A549 treated with AZD2906 at 1 μM for 4 hours (cell line): Measurements from ENCODE around the gene DEAF1. TPM values are rescaled to one million over a fixed set of nuclear protein-coding genes. Genes with fewer than 3 reads are reported as not detected.

Experiments
- total RNA-seq: library from RNA; stranded (reverse); fragments of 200-300 nt; extraction: Qiagen RNA extraction; gene quantifications from 5 replicates; pipeline ENCODE4 v1.2.3, GENCODE V29; 2022

DEAF1 gene, protein sequence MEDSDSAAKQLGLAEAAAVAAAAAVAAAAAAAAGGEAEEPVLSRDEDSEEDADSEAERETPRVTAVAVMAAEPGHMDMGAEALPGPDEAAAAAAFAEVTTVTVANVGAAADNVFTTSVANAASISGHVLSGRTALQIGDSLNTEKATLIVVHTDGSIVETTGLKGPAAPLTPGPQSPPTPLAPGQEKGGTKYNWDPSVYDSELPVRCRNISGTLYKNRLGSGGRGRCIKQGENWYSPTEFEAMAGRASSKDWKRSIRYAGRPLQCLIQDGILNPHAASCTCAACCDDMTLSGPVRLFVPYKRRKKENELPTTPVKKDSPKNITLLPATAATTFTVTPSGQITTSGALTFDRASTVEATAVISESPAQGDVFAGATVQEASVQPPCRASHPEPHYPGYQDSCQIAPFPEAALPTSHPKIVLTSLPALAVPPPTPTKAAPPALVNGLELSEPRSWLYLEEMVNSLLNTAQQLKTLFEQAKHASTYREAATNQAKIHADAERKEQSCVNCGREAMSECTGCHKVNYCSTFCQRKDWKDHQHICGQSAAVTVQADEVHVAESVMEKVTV
- total RNA-seq = 32.1 to 37.2 TPM (median 36.5 TPM) in 5 replicates

GRCh38 chr11:694563-695287 is at the start of gene DEAF1:
Gene DEAF1 (minus strand): TSS chr11:695222. CDS start chr11:695047, 175 bp downstream.

GRCh38 chr11:705646-706438 is 10.8 kb upstream of the DEAF1 start, which contains the start of gene EPS8L2:
Gene EPS8L2 (plus strand): TSS chr11:706231. CDS start chr11:709408, 3,177 bp downstream.

GRCh38 chr11:695538-696248 is 671 bp upstream of the DEAF1 start, which contains the start of gene TMEM80:
Gene TMEM80 (plus strand): TSS chr11:695816. CDS start chr11:695828, 12 bp downstream.

GRCh38 chr11:636511-637332 is 58.3 kb downstream of the DEAF1 start, which contains the start of gene DRD4:
Gene DRD4 (plus strand): TSS chr11:637269. CDS start chr11:637305, 36 bp downstream.

DNA sequence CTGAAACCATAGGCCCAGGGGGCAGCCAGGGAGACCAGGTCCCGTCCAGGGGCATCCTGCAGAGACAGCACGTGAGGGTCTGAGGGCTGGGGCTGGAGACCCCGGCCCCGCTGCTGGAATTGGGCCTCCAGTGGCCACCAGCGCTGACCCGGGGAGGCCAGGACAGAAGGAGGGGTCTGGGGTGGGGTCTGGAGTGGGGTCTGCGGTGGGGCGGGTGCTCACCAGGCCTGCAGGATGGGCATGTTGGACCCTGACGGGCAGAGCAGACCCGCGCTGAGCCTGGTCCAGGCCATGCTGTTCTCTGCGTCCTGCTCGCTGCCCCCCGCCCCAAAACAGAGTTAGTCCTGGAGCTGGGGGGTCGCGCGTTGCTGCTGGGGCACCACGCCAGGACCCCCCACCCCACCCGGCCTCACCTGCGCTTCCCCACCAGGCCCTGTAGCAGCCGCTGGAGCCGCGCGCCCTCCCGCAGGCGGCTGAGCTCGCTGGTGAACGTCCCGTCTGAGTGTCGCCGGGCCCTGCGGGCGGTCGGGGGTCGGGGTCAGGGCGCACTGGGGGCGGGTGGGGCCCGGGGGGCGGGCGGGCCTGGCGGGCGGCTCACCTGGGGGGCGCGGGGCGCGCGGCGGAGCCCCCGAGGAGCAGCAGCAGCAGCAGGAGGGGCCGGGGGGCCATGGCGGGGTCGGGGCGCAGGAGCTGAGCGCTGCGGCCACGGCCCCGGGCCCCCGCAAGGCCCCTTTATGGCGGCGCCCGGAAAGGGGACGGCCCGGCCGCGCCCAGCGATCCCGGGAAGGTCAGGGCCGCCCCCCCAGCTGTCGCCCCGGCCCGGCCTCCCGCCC is 68.3 kb downstream of the DEAF1 start, which contains the start of gene SCT:
TSS of gene SCT (minus strand) at position 707 of the 833 bp plus-strand sequence. CDS start at position 669, 38 bp downstream.

DNA sequence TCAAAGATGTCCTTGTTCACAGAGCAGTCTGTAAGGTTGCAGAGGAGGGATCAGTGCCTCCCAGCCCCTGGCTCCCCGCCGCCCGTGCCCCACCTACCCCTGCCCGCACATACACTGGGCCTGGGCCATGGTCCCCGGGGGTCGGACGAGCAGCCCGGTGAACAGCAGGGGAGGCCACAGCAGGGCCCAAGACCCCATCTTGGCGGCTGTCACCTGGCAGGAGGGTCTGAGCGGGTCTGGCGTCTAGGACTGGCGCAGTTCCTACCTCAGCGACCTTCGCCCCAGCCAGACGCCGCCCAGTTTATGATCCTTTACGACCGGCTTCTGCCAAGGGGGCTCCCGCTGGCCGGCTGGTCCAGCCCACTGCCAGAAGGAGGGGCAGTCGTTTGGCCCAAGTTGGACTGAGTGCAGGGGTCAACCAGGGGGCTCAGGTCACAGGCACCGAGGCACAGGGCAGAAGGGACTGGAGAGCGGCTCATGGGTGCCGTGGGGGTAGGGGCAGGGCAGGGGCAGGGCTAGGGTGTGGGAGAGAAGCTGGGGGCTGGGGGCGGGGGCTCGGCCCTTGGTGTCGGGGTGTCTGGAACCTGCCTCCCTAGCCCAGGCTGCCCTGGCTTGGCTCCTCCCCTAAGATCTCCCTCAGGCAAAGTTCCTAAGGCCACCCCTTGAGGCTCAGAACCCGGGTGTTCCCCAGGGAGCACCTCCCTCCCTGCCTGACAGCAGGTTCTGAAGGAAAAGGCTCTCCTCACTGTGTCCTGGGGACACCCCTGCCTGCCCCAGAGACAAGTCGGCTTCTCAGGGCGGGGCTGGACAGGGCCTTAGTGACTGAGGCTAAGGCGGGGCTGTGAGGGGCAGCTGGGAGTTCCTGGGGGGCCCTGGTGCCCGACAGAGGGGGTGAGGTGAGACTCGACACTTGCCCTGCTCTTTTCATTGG is 70.1 kb downstream of the DEAF1 start, which contains the start of gene CDHR5:
TSS of gene CDHR5 (minus strand) at position 251 of the 931 bp plus-strand sequence. CDS start at position 198, 53 bp downstream.

GRCh38 chr11:615504-616319 is 79.3 kb downstream of the DEAF1 start, which contains the start of gene IRF7:
Gene IRF7 (minus strand): TSS chr11:615950. CDS start chr11:615364, 586 bp downstream.

Other genes with a start within 250 kb of the DEAF1 start
- gene PTDSS2, start 244.9 kb downstream of the DEAF1 start, total RNA-seq = 34.6 to 45.9 TPM (median 44.3 TPM) in 5 replicates
- gene RNH1, start 188.0 kb downstream of the DEAF1 start, total RNA-seq = 144 to 193 TPM (median 179 TPM) in 5 replicates
- gene HRAS, start 159.6 kb downstream of the DEAF1 start, total RNA-seq = 118 to 183 TPM (median 159 TPM) in 5 replicates
- 0.65 to 1.1 TPM (median 0.94 TPM) in 5 replicates for gene LRRC56, start 157.7 kb downstream of the DEAF1 start, total RNA-seq
- 1.4 to 3.0 TPM (median 2.9 TPM) in 5 replicates for gene LMNTD2, start 134.5 kb downstream of the DEAF1 start, total RNA-seq
- 48.7 to 64.3 TPM (median 60.3 TPM) in 5 replicates for gene RASSF7, start 134.3 kb downstream of the DEAF1 start, total RNA-seq
- gene PHRF1, start 118.8 kb downstream of the DEAF1 start, total RNA-seq = 32.6 to 39.0 TPM (median 36.7 TPM) in 5 replicates
- gene IRF7, start 79.3 kb downstream of the DEAF1 start, total RNA-seq = 4.5 to 8.4 TPM (median 7.3 TPM) in 5 replicates
- gene CDHR5, start 70.3 kb downstream of the DEAF1 start, total RNA-seq = 0.03 to 0.41 TPM (median 0.09 TPM) in 5 replicates
- not detected in 5 replicates for gene SCT, start 68.0 kb downstream of the DEAF1 start, total RNA-seq
- 0.20 to 0.34 TPM (median 0.29 TPM) in 5 replicates for gene DRD4, start 58.0 kb downstream of the DEAF1 start, total RNA-seq
- gene TMEM80, start 594 bp upstream of the DEAF1 start, total RNA-seq = 8.1 to 12.3 TPM (median 10.8 TPM) in 5 replicates
- gene EPS8L2, start 11.0 kb upstream of the DEAF1 start, total RNA-seq = 75.7 to 126 TPM (median 112 TPM) in 5 replicates
- gene TALDO1, start 52.2 kb upstream of the DEAF1 start, total RNA-seq = 373 to 432 TPM (median 392 TPM) in 5 replicates
- gene GATD1, start 82.3 kb upstream of the DEAF1 start, total RNA-seq = 40.1 to 46.1 TPM (median 41.7 TPM) in 5 replicates
- gene CEND1, start 94.9 kb upstream of the DEAF1 start, total RNA-seq = 1.6 to 2.9 TPM (median 2.1 TPM) in 5 replicates
- gene SLC25A22, start 103.1 kb upstream of the DEAF1 start, total RNA-seq = 21.2 to 36.1 TPM (median 32.3 TPM) in 5 replicates
- gene PIDD1, start 110.0 kb upstream of the DEAF1 start, total RNA-seq = 9.0 to 15.5 TPM (median 13.9 TPM) in 5 replicates
- 1,597 to 2,654 TPM (median 2,318 TPM) in 5 replicates for gene RPLP2, start 114.7 kb upstream of the DEAF1 start, total RNA-seq
- 37.0 to 61.7 TPM (median 57.7 TPM) in 5 replicates for gene PNPLA2, start 123.7 kb upstream of the DEAF1 start, total RNA-seq
- gene CRACR2B, start 132.7 kb upstream of the DEAF1 start, total RNA-seq = 3.3 to 7.2 TPM (median 6.2 TPM) in 5 replicates
- 840 to 907 TPM (median 868 TPM) in 5 replicates for gene CD151, start 137.7 kb upstream of the DEAF1 start, total RNA-seq
- 554 to 741 TPM (median 647 TPM) in 5 replicates for gene POLR2L, start 147.3 kb upstream of the DEAF1 start, total RNA-seq
- gene TSPAN4, start 147.6 kb upstream of the DEAF1 start, total RNA-seq = 136 to 205 TPM (median 200 TPM) in 5 replicates
- gene CHID1, start 215.6 kb upstream of the DEAF1 start, total RNA-seq = 72.1 to 77.3 TPM (median 74.4 TPM) in 5 replicates
- gene AP2A2, start 230.6 kb upstream of the DEAF1 start, total RNA-seq = 26.6 to 35.8 TPM (median 33.6 TPM) in 5 replicates